Left ventricle myocardium superior (tissue), 1 donor: ENCODE results near the gene POP5. TPM values are rescaled to one million over a fixed set of nuclear protein-coding genes. Genes with fewer than 3 reads are reported as not detected.
"Not testable (repeated sequence)": the region's sequence is repeated elsewhere in the genome, so short reads cannot be mapped to it uniquely, and the experiment has no call there.

Source experiments
- ATAC-seq: fragments of 200-7000 bp; cut with Tn5 transposase; one replicate; pipeline ENCODE4 v1.9.1; 2020; ENCODE audit warnings: mild to moderate bottlenecking, moderate library complexity
- DNase-seq: peaks from one replicate; pipeline ENCODE4 v3.0.0-alpha.2; 2020
- intact Hi-C: fragments of 100-400 bp; cut with micrococcal nuclease; formaldehyde crosslinking; loops from one replicate; pipeline ENCODE4 v1.11.0; 2022
- long read RNA-seq: library from polyadenylated mRNA; unstranded; transcript quantifications from one replicate; pipeline ENCODE4 v2.0.0, GENCODE V29; 2021
- total RNA-seq: library from RNA; stranded (reverse); fragmentation: NEBNext Ultra II Directional; extraction: Animal tissue kit (Norgen Biotek cat#: 25700); gene quantifications from one replicate; pipeline ENCODE4 v1.2.1, GENCODE V29; 2021
- donor health status: DM: no; HTN: yes; CAD: no; lungs with severe emphysema.

Gene POP5, protein sequence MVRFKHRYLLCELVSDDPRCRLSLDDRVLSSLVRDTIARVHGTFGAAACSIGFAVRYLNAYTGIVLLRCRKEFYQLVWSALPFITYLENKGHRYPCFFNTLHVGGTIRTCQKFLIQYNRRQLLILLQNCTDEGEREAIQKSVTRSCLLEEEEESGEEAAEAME
- total RNA-seq: 34.0 TPM
- long read RNA-seq, transcript POP5-208 (4 exons, 821 nt): minor isoform, 15 of 54 reads
- long read RNA-seq, transcript POP5-202 (5 exons, 801 nt): major isoform, 29 of 54 reads
- long read RNA-seq, partial matches to known transcripts: 1 of 54 reads
- long read RNA-seq, other reads (novel, unspliced or antisense): 2 of 54 reads

DNA sequence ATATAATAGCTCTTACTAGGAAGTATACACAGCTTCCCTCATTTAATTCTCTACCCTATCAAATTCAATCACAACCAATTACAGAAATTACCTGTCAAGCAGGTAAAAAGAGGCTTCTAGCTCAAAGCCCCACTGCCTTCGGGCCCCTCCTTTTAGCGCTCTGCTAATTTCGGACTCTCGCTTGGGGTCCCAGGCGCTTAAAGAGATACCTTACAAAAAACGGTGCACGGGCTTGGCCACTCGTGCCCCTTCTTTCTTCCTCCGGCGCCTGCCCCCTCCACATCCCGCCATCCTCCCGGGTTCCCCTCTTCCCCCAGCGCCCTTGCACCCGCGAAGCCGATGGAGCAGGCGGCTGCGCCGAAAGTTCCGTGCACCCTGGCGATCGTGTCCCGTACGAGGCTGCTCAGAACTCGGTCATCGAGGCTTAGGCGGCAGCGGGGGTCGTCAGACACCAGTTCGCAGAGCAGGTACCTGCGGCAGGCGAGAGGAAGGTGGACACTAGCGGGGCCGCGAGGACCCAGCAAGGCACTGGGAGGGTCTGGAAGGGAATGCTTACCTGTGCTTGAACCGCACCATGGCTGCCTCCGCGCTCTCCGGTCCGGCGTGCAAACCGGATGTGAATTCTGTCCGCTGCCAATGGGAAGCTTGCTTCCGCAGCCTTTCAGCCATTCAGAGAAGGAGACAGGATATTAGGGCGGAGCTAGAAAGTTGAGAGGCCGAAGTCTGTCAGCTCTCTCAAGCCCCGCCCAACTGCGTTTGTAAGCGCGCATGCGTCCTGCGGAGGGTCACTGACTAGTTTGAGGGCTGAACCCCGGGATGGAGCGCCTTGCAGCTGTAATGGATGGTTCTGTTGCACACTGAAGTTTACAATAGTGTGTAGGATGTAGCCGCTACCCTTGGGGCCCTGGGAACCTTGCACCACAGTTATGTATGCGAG lies at the start of gene POP5:
Gene POP5 (minus strand): TSS at position 616 of the 937 bp plus-strand sequence. CDS start 40 bp downstream, at position 576.
- peak; percentile 91 for ATAC-seq
- peak; percentile 97 for DNase-seq
- intact Hi-C loops: loop anchor here (5.0 kb wide), 1 partner anchor 71 kb away; no protein-coding TSS in a partner anchor

DNA sequence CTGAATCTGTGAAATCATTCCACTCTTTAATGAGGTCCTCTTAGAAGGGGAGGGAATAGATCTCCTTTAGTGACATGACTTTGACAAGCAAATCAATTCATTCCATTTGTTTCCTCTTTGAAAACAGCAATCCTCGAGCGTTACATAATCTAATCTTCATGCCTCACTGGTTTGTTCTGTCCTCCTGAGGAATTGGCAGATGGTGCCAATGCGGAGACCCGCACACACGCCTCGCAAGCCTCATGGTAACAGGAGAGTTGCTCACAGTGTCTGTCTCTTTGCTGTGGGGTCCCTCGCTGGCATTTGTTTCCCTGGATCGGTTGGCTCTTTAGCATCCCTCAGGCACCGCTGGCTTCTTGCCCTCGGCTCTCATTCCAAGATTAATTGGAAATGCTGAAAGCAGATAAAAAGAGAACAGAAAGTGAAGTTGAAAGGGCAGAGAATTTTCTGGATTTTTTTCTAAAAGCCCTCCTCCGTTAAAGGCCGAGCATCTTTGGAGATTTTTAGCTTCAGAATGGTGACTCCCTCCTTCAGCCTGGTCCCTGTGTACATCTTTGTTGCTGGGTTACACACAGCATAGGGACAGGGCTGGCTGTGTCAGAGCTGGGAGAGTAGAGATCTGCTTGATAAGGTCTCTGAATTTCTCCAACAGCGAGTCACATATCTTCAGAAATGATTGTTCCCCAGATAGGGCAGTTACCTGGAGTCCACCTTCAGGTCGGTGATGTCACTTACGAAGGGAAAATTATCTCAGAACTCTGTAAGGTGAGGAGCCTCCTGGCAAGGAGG lies 49.1 kb upstream of the POP5 start:
- ATAC-seq: no peak
- intact Hi-C loops: no loop called here
- DNase-seq: no peak

DNA sequence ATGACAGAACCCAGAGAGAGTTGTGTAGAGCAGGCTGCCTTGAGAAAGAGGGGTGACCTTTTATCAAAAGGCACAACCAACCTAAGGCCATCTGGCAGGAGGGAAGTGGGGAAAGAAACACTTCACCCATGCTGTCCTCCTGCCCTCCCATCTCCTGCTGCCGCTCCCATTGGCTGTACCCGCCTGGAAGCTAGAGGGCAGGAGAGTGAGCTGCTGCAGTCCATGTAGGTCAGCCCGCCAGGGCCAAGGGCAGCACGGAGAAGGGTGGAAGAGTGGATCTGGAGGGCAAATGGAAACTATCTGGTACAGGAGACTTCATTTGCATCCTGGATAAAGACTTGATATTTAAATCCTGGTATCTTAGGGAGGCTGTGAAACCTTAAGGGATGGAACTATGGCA lies 47.7 kb upstream of the POP5 start:
- intact Hi-C loops: no loop called here
- ATAC-seq: peak; percentile 88
- DNase-seq: no peak

DNA sequence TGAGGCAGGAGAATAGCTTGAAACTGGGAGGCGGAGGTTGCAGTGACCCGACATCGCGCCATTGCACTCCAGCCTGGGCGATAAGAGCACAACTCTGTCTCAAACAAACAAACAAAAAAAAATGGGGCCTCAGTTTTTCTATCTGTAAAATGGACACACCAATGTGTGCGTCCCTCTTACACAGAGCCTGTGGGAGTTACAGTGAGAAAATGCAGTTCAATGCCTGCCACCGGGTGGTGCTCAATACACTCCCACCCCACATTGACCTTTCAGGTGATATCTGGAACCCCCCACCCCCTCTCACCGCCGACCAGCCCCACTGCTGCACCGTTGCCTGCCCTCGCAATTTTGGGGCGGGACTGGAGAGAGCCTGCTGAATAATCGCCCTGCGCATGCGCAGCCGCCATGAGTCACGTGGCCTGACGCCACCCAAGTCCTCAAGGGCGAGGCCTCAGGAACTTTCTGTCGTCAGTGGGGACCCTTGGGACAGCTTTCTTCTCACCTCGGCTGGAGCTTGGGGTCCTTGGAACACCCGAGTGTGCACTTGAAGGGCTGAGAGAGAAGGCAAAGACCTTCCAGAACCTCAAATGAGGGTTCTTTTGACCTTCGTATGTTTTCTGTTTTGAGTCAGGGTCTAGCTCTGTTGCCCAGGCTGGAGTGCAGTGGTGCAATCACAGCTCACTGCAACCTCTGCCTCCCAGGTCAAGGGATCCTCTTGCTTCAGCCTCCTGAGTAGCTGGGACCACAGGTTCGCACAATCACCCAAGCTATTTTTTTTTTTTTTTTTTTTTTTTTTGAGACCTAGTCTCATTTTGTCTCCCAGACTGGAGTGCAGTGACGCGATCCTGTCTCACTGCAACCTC lies 44.6 kb upstream of the POP5 start:
- DNase-seq (no peak), ATAC-seq (no peak)
- intact Hi-C loops: no loop called here

DNA sequence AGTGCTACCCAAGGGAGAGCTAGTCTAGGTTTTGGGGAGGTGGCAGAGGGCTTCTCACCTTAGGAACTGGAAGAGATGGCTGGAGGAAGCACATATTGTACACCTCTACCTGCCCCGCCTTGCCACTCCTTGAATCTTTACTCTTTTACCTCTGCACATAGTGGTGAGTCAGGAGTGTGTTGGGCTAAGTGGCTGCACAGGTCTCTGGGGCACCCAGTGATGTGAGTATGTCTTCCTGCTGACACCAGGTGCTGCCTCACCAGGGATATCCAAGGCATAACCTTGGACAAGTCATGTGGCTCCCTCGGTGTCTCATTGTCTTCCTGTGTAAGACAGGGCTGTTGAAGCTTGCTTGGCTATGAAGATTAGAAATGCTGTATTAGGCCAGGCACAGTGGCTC lies 39.4 kb upstream of the POP5 start:
- intact Hi-C loops: no loop called here
- DNase-seq (no peak), ATAC-seq (no peak)

DNA sequence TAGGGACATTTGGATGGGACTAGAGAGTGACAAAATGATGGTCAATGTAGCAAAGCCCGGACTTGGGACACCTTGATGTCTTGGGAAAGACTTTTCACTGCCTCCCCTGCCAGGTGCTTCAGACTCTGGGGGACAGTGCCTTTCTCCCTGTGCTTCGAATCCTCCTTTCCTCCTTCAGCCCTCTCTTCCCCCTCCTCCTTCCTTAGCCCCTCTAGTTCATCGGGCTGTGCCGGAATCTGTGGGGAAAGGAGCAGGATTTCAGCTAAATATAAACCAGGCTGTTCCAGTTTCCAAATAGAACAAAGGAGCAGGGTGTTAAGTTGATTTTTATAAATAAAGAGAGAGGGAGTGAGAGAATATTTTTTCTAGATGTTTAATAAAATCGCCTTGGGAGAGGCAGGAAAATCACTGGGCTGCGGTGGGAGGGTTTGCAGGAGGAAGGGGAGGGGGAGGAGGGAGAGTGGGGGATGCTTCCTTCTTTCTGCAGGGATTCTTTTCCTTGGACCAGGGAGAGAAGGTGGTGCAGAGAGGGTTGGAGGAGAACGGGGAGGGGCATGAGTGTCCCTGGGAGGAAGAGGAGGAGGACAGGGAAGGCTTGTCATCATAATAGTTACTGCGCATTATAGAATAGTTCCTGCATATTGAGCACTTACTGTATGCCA lies 37.9 kb upstream of the POP5 start:
- ATAC-seq: no peak
- DNase-seq: no peak
- intact Hi-C loops: no loop called here

DNA sequence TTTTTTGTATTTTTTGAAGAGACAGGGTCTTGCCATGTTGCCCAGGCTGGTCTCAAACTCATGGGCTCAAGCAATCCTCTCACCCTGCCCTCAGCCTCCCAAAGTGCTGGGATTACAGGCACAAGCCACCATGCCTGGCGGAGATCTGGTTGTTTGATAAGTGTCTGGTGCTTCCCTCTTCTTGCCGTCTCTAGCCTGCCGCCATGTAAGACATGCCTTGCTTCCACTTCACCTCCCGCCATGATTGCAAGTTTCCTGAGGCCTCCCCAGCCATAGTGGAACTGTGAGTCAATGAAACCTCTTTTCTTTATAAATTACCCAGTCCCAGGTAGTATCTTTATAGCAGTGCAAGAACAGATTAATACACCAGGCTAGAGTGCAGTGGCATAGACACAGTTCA lies 36.6 kb upstream of the POP5 start:
- ATAC-seq, DNase-seq, intact Hi-C loops: not testable (repeated sequence)

DNA sequence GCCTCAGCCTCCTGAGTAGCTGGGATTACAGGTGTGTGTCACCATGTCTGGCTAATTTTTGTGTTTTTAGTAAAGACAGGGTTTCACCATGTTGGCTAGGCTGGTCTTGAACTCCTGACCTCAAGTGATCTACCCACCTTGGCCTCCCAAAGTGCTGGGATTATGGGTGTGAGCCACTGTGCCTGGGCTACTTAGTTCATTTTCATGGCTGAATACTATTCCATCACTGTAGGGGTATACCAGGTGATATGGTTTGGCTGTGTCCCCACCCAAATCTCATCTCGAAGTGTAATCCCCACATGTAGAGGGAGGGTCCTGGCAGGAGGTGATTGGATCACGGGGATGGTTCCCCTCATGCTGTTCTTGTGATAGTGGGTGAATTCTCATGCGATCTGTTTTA lies 36.0 kb upstream of the POP5 start:
- ATAC-seq, intact Hi-C loops: not testable (repeated sequence)

DNA sequence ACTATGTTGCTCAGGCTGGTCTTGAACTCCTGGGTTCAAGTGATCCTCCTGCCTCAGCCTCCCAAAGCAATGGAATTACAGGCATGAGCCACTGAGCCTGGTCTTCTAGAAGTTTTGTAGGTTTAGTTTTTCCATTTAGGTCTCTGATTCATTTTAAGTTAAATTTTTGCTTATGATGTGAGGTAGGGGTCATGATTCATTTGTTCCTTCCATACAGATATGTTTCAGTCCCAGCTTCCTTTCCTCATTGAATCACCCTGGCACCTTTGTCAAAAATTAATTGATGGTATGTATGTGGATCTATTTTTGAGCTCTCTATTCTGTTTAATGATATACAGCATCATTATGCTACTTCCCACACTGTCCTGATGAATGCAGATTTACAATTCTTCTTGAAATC lies 33.6 kb upstream of the POP5 start:
- no peak for ATAC-seq
- intact Hi-C loops: no loop called here
- no peak for DNase-seq

More for the DNA sequence above, 36.0 kb upstream of the POP5 start:
- not testable (repeated sequence) for DNase-seq

DNA sequence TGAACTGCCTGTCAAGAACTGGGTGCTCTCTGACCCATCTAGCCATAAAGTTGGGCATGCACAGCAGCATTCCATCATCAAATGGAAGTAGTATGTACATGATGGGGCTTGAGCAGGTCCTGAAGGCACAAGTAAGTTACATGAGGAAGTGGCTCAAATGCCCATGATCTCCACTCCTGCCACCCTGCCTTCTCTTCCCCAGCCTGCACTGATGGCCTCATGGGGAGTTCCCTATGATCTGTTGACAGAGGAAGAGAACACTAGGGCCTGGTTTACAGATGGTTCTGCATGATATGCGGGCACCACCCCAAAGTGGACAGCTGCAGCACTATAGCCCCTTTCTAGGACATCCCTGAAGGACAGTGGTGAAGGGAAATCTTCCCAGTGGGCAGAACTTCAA lies 30.3 kb upstream of the POP5 start:
- intact Hi-C loops, DNase-seq, ATAC-seq: not testable (repeated sequence)

DNA sequence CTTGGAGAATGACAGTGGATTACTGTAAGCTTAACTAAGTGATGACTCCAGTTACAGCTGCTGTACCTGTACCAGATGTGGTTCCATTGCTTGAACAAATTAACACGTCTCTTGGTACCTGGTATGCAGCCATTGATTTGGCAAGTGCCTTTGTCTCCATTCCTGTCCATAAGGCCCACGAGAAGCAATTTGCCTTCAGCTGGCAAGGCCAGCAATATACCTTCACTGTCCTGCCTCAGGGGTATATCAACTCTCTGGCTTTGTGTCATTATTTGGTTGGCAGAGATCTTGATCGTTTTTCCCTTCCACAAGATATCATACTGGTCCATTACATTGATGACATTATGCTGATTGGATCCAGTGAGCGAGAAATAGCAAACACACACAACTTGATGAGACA lies 29.4 kb upstream of the POP5 start:
- DNase-seq (no peak), ATAC-seq (no peak)
- intact Hi-C loops: no loop called here

DNA sequence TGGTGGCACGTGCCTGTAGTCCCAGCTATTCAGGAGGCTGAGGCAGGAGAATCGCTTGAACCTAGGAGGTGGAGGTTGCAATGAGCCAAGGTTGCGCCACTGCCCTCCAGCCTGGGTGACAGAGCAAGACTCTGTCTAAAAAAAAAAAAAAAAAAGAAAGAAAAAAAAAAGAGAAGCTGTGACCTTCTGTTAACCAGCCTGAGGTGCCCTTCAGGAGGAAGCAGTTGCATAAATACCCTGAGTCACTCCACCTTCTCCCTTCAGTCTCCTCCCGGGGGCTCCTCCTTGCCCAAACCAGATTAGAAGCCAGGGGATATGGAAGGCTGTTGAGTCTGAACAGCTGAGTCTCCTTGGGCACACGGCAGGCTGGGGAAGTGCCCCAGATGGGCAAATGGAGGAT lies 21.2 kb upstream of the POP5 start:
- intact Hi-C loops: loop anchor here (10.0 kb wide), 1 partner anchor 372 kb away; the partner anchor contains the start of gene HNF1A
- not testable (repeated sequence) for DNase-seq, ATAC-seq

DNA sequence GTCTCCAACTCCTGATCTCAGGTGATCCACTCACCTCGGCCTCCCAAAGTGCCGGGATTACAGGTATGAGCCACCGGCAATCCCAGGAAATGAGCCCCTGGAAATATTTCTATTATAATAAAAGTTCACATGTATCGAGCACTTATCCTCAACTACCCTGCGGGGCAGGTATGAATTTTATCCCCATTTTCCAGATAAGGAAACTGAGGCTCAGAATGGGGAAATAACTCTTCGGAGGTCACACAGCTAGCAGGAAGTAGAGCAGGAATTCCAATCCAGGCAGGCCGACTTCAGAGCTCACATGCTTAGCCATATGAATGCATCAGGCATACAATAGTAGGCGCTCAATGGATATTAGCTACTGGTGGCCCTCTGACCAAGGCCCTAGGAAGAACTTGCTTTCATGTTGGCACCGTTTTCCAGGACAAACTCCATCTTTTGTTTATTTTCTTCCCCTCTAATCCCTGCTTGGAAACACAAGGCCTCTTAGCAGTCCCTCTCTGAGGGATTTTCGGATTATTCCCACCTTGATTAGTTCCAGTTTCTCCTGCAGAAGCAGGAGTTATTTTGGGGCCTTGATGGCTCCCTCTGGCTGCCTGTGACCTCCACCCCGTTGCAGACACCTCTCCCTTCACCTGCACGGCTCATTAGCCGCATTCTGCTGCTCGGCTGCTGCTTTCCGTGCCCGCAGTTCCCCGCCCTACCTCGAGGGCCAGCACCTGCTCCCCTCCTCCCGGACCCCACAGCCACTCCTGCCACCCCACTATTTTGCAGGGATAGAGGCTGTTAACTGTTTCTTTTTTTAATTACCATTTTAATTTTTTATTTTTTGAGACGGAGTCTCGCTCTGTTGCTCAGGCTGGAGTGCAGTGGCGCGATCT lies 18.7 kb upstream of the POP5 start:
- ATAC-seq: no peak
- no peak for DNase-seq
- intact Hi-C loops: loop anchor here (10.0 kb wide), 1 partner anchor 375 kb away; the partner anchor contains the start of gene HNF1A

DNA sequence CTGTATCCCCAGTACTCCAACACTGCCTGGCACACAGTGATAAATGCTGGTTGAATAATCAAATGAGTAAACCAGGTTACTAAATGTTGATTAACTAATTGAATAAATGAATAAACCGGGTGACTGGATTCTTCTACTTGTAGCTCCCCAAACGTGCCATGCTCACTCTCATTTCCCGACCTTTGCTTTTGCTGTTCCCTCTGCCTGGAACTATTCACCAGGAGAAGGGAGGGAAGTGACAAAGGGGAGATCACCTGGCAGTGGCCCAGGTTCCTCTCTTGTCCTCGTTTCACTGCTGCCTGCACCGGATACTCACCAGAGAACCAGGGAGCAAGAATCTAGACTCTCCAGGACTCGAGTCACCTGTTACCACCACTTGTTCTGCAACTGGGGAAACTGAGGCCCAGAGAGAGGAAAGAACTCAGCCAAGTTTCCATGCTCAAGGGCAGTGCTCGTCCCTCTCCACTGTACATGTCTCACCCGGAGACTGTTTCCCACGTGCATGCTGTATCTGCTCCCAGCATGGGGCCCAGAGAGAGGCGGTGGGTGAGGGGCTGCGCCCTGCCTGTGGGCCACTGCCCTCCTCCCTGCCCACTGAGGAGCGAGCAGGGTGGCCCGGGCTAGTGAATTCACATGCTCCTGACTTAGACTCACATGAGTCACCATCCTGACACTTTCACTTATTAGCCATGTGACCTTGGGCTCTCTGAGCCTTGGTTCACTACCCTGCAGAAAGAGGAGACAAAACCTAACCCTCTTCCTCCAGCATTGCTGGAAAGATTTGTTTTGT lies 17.7 kb upstream of the POP5 start:
- ATAC-seq: peak; percentile 80
- DNase-seq: no peak
- intact Hi-C loops: no loop called here

DNA sequence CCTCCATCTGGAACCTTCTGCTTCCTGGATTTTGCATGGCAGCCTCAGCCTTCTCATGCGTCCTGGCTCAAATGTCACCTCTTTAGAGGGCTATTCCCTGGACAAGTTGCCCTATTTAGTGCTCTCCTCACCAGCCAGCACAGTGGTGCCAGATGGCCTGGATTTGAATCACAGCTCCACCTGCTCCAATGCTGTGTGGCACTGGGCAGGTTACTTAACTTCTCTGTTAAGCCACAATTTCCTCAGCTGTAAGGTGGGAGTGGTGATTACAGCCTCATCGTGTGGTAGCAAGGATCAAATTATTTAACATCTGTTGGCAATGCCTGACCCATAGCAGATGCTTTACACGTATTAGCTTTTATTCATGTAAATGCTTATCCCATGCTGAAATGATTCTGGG lies 16.7 kb upstream of the POP5 start:
- ATAC-seq (no peak), DNase-seq (no peak)
- intact Hi-C loops: no loop called here

DNA sequence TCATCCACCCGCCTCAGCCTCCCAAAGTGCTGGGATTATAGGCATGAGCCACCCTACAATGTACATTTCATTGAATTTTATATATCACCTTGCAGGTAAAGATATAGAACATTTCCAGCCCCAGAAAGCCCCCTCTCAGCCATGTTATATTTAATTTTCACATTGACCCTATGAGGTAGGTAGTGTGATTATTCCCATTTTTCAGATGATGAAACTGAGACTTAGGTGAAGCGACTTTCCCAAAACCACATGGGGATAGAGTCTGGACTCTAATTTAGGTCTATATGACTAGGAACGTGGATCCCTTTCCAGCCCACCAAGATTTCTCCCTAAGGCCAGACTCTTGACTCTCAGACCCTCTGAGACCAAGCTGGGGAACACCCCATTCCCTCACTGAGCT lies 15.7 kb upstream of the POP5 start:
- ATAC-seq: no peak
- intact Hi-C loops: no loop called here
- DNase-seq: no peak
